ENCODE data around the gene ZNF800.

Gene ZNF800

DNA sequence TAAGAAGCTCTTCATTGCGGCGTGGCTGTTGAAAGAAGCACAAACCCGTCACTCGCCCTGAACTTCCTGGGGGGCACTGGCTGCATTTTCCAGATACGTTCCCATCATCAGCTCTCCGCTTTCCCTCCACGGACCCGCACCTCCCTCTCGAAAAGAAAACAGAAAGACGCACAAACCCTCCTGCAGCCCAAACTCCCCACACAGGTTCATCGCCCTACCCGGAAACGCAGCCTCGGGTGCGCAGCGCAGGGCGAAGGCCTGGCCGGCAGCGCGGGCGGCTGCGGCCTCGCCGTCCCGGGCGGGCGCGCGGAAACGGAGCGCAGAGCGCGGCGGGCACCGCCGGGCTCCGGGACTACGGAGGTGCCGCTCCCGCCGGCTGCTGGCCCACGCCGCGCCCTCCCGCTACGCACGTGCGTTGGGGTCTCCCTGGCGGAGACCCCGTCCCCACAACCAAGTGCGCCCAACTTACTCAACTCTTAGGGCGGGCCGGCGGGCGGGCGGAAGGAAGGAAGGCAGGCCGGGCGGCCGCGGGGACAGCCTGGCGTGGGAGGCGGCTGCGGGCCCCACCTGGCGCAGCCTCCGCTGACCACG lies 822 bp downstream of the ZNF800 start:
- 0 out of 2 replicates have a peak, but pooled peaks cover 2% of the 10 kb centered on the region for H3K4me1 ChIP-seq (ENCODE audit: control insufficient read depth, insufficient read depth, low read length)
- H3K9me3 ChIP-seq (ENCODE audit: control insufficient read depth, insufficient read depth, low read length) = no peaks in the 10 kb centered on the region
- no peak overlapping the region for H3K27ac ChIP-seq (ENCODE audit: low read length)
- no peak for DNase-seq (ENCODE audit: low read depth, low spot score)
- peaks cover 12% of the 10 kb centered on the region; the same call in 1 of the 2 replicates for H3K27me3 ChIP-seq (ENCODE audit: control insufficient read depth, insufficient read depth, low read length)
- WGBS (ENCODE audit: insufficient coverage, insufficient read length) = no CpG with 5 or more reads among the region's 66 CpGs
- peak overlapping the region; percentile 82; the same call in 1 of the 2 replicates for H3K4me3 ChIP-seq (ENCODE audit: low read length)
- H3K36me3 ChIP-seq (ENCODE audit: control insufficient read depth, insufficient read depth, low read length) = no peaks in the 10 kb centered on the region; the same call in 1 of the 2 replicates

DNA sequence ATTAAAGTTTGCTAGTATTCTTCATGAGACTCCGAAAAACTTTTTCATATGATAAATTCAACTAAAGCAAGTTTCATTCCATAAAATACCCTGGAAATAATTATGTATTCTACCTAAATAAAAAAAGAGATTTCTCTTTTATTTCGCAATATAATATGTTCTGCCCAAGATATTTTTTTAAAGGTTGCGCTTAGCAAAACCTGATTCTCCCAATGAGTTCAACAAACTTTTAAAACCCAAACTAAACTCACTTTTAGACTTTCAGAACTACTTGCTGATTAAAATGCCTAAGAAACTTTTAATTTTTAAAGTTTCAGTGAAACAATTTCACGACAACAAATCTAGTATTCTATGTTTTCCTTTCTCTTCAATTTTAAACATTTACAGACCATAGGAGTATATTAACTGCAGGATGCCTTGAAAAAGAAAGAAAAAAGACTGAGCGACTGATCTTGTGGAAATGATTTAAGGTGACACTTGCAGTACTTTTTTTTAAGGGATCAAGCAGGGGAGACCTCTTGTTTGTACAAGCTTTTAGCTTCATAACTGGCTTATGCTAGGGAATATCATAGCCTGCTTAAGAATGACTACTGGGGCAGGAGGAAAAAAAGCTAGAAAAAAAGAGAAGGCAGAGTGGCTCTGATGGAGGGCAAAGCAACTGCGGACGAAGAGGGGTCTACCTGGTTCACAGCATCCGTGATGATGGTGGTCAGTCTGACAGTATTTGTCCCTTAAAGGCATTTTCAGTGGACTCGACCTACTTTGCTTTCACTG lies 1.5 kb downstream of the ZNF800 start:
- no peaks in the 10 kb centered on the region for H3K9me3 ChIP-seq (ENCODE audit: control insufficient read depth, insufficient read depth, low read length)
- peak overlapping the region; percentile 82; the same call in 1 of the 2 replicates for H3K4me3 ChIP-seq (ENCODE audit: low read length)
- H3K27me3 ChIP-seq (ENCODE audit: control insufficient read depth, insufficient read depth, low read length) = peaks cover 12% of the 10 kb centered on the region; the same call in 1 of the 2 replicates
- WGBS (ENCODE audit: insufficient coverage, insufficient read length) = 100% methylated on average over 1 of the region's 9 CpGs
- H3K27ac ChIP-seq (ENCODE audit: low read length) = no peak overlapping the region
- H3K36me3 ChIP-seq (ENCODE audit: control insufficient read depth, insufficient read depth, low read length) = no peaks in the 10 kb centered on the region; the same call in 1 of the 2 replicates
- 0 out of 2 replicates have a peak, but pooled peaks cover 2% of the 10 kb centered on the region for H3K4me1 ChIP-seq (ENCODE audit: control insufficient read depth, insufficient read depth, low read length)
- DNase-seq (ENCODE audit: low read depth, low spot score) = no peak

DNA sequence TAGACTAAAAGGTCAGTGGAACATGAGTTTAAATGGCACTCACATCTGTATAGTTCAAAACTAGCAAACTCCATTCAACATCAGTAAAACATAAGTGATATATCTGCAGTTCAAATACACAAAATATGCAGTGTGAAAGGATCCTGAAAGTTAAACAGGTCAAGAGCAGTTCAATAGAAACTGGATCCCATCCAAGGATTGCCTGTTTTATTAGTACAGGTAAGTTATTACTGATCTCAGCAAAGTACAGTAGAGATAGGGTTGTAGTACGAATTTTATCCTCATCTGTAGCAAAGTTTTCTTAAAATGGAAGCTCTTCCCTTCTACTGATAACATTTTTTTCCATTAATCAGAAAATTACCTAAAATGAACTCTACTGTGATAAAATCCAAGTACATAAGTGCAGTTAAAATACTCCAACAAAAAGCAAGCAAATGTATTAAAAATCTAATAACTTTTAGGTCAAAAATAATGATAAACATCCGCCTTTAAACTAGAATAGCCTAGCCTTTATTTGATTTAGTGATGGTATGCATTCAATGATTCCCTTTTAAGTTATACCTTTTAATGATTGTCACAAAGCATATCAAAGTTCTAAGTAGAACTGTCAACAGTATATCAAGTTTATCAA lies 2.2 kb downstream of the ZNF800 start:
- Histone ChIP-seq H3K36me3 (ENCODE audit: control insufficient read depth, insufficient read depth, low read length) (no peaks in the 10 kb centered on the region; the same call in 1 of the 2 replicates), H3K27ac (ENCODE audit: low read length) (no peak overlapping the region), H3K4me1 (ENCODE audit: control insufficient read depth, insufficient read depth, low read length) (0 out of 2 replicates have a peak, but pooled peaks cover 2% of the 10 kb centered on the region), H3K4me3 (ENCODE audit: low read length) (no peak overlapping the region), H3K27me3 (ENCODE audit: control insufficient read depth, insufficient read depth, low read length) (peaks cover 12% of the 10 kb centered on the region; the same call in 1 of the 2 replicates), H3K9me3 (ENCODE audit: control insufficient read depth, insufficient read depth, low read length) (no peaks in the 10 kb centered on the region)
- WGBS (ENCODE audit: insufficient coverage, insufficient read length) = no CpG with 5 or more reads among the region's 2 CpGs
- DNase-seq (ENCODE audit: low read depth, low spot score) = no peak

DNA sequence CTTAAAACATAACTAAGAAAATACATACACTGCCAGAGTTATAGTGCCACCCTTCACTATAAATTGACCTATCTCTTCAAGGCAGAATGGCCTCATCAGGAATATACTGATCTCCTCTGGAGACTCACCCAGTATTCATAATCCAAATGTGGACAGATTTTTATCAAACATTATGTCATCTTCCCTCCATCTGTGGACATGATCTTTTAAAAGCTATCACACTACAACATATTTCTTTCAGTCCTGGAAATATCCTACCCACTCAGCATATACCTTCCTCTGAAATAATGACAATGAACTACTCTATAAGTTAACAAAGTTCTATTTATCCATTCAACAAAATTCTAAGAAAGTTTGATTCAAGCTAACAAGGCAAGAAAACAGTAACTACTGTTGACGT lies 3.2 kb downstream of the ZNF800 start:
- 0 out of 2 replicates have a peak, but pooled peaks cover 2% of the 10 kb centered on the region for H3K4me1 ChIP-seq (ENCODE audit: control insufficient read depth, insufficient read depth, low read length)
- DNase-seq (ENCODE audit: low read depth, low spot score) = no peak
- no peak overlapping the region for H3K27ac ChIP-seq (ENCODE audit: low read length)
- H3K36me3 ChIP-seq (ENCODE audit: control insufficient read depth, insufficient read depth, low read length) = no peaks in the 10 kb centered on the region; the same call in 1 of the 2 replicates
- no peak overlapping the region for H3K4me3 ChIP-seq (ENCODE audit: low read length)
- no peaks in the 10 kb centered on the region for H3K9me3 ChIP-seq (ENCODE audit: control insufficient read depth, insufficient read depth, low read length)
- no CpG with 5 or more reads among the region's 1 CpG for WGBS (ENCODE audit: insufficient coverage, insufficient read length)
- peaks cover 12% of the 10 kb centered on the region; the same call in 1 of the 2 replicates for H3K27me3 ChIP-seq (ENCODE audit: control insufficient read depth, insufficient read depth, low read length)

DNA sequence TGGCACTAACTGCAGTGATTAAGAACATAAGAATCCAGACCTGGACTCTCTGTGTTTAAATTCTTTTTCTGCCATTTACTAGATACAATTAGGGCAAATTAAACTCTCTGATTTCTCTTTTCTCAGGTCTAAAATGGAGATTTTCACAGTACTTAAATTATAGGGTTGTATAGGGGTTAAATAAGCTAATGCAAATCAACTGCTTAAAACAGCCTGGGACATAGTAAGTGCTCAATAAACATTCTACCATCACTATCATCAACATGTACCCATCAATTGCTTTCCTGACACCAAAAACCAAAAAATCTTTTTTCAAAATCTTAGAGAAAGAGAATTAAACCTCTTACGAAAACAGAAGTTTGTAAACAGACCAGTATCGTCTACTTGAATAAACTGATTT lies 4.5 kb downstream of the ZNF800 start:
- H3K27me3 ChIP-seq (ENCODE audit: control insufficient read depth, insufficient read depth, low read length) = peaks cover 5% of the 10 kb centered on the region; the same call in 1 of the 2 replicates
- DNase-seq (ENCODE audit: low read depth, low spot score) = no peak
- H3K36me3 ChIP-seq (ENCODE audit: control insufficient read depth, insufficient read depth, low read length) = no peaks in the 10 kb centered on the region; the same call in 1 of the 2 replicates
- 0 out of 2 replicates have a peak, but pooled peaks cover under 1% of the 10 kb centered on the region for H3K4me1 ChIP-seq (ENCODE audit: control insufficient read depth, insufficient read depth, low read length)
- H3K9me3 ChIP-seq (ENCODE audit: control insufficient read depth, insufficient read depth, low read length) = no peaks in the 10 kb centered on the region
- WGBS (ENCODE audit: insufficient coverage, insufficient read length) = no CpG with 5 or more reads among the region's 2 CpGs
- no peak overlapping the region for H3K27ac ChIP-seq (ENCODE audit: low read length)
- H3K4me3 ChIP-seq (ENCODE audit: low read length) = no peak overlapping the region

DNA sequence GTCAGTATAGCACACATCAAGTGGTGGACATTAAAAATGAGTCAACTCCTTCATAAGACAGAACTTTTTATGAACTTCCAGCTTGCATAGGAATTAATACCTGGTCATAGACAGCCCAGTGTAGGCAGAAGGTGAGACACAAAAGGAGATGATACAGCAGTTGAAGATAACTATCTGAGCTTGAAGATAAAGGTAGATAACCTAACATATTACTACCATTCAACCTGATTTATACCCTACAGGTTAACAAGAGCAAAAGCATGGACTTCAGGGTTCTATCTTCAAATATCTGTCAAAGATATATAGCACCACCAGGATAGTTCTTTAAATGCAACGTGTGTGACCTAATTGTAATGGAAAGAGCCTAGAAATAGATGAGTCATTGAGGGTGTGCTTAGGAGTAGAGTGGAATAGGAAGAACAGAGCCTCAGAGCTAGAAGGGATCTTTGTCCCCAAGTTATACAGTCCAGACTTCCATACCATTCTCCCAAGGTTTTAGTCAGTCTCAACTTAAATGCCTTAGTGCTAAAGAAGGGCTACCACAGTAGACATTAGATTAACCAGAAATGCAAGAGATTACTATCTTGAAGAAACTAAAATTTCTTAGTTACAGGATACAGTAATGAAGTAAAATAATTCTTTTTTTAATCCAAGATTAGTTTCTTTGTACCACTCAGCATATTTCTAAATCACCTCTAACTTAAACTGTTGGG lies 9.2 kb downstream of the ZNF800 start:
- no peak overlapping the region for H3K27ac ChIP-seq (ENCODE audit: low read length)
- H3K4me3 ChIP-seq (ENCODE audit: low read length) = no peak overlapping the region
- H3K9me3 ChIP-seq (ENCODE audit: control insufficient read depth, insufficient read depth, low read length) = no peaks in the 10 kb centered on the region
- DNase-seq (ENCODE audit: low read depth, low spot score) = no peak
- no CpG with 5 or more reads among the region's 1 CpG for WGBS (ENCODE audit: insufficient coverage, insufficient read length)
- no peaks in the 10 kb centered on the region for H3K36me3 ChIP-seq (ENCODE audit: control insufficient read depth, insufficient read depth, low read length)
- no peaks in the 10 kb centered on the region for H3K27me3 ChIP-seq (ENCODE audit: control insufficient read depth, insufficient read depth, low read length)
- H3K4me1 ChIP-seq (ENCODE audit: control insufficient read depth, insufficient read depth, low read length) = no peaks in the 10 kb centered on the region

DNA sequence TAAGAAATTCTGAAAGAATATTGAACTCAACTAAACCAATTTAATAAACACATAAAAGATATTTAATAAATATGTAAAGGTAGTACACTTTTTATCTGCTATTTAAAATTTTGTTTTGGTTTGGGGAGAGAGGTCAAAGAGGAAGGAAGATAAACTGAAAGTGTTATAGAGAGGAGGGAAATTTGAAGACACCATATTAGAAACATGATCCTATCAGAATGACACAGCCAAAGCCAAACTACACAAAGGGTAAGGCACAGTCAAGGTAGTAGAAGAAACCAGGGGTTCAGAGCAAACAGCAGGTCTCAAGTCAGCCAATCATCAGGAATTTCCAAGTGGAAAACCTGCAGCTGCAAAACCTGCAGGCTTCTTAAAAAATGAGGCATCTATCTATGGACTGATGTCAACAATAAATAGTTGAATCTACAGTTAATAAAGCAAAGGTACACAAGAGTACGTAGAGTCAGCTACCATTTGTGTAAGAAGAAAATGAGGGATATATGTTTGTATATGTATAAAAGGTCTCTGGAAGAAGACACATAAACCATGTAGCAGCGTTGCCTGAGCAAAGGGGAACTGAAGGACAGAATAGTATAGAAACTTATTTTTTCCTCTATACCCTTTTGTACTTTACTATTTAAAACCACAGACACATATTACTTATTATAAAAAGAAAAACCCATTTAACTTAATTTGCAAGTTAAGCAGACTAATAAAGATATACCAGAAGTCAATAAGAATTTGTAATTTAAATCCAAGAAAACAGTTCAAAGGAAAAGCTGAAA lies 10.0 kb downstream of the ZNF800 start:
- no CpG with 5 or more reads among the region's 2 CpGs for WGBS (ENCODE audit: insufficient coverage, insufficient read length)
- H3K36me3 ChIP-seq (ENCODE audit: control insufficient read depth, insufficient read depth, low read length) = no peaks in the 10 kb centered on the region
- no peak for DNase-seq (ENCODE audit: low read depth, low spot score)
- H3K4me3 ChIP-seq (ENCODE audit: low read length) = no peak overlapping the region
- H3K4me1 ChIP-seq (ENCODE audit: control insufficient read depth, insufficient read depth, low read length) = no peaks in the 10 kb centered on the region
- H3K9me3 ChIP-seq (ENCODE audit: control insufficient read depth, insufficient read depth, low read length) = no peaks in the 10 kb centered on the region
- no peaks in the 10 kb centered on the region for H3K27me3 ChIP-seq (ENCODE audit: control insufficient read depth, insufficient read depth, low read length)
- no peak overlapping the region for H3K27ac ChIP-seq (ENCODE audit: low read length)

DNA sequence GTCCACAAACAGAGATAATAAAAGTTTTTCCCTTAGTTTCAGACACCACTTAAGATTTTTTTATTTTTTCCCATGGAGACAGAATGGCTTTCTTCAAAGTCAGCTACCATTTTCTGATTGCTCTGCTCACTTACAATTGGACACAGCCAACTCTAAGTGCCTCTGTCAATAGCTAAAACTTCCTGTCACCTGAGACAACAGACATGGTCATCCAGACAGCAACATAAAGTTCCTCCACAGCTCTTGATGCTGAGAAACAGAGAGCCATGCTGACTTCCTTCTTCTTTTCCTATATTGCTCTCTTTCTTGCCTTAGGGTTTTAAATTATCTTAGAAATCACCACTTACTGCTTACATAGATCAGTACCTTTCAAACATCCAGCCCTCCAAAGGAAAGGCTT lies 12.0 kb downstream of the ZNF800 start:
- DNase-seq (ENCODE audit: low read depth, low spot score) = no peak
- no peaks in the 10 kb centered on the region for H3K36me3 ChIP-seq (ENCODE audit: control insufficient read depth, insufficient read depth, low read length)
- no peaks in the 10 kb centered on the region for H3K27me3 ChIP-seq (ENCODE audit: control insufficient read depth, insufficient read depth, low read length)
- H3K27ac ChIP-seq (ENCODE audit: low read length) = no peak overlapping the region
- no peak overlapping the region for H3K4me3 ChIP-seq (ENCODE audit: low read length)
- H3K4me1 ChIP-seq (ENCODE audit: control insufficient read depth, insufficient read depth, low read length) = no peaks in the 10 kb centered on the region
- H3K9me3 ChIP-seq (ENCODE audit: control insufficient read depth, insufficient read depth, low read length) = no peaks in the 10 kb centered on the region

DNA sequence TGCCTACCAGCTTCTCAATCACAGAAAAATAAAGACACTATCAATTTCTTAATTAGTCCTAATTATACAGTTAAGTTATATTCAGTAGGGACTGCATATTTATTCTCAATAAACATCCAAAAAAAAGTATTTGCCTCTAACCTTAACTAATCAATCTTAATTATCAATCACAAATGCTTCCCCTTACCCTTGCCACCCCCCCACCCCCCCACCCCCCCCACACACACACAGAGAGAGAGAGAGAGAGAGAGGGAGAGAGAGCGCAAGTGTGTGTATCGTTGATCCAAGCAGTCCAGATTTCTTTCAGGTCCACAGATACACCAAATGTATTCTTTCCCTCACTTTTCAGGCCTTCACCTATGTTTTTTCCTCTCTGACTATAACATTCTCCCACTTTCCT lies 12.9 kb downstream of the ZNF800 start:
- Histone ChIP-seq H3K4me3 (ENCODE audit: low read length) (no peak overlapping the region), H3K36me3 (ENCODE audit: control insufficient read depth, insufficient read depth, low read length) (no peaks in the 10 kb centered on the region), H3K27me3 (ENCODE audit: control insufficient read depth, insufficient read depth, low read length) (no peaks in the 10 kb centered on the region), H3K4me1 (ENCODE audit: control insufficient read depth, insufficient read depth, low read length) (no peaks in the 10 kb centered on the region), H3K9me3 (ENCODE audit: control insufficient read depth, insufficient read depth, low read length) (no peaks in the 10 kb centered on the region), H3K27ac (ENCODE audit: low read length) (no peak overlapping the region)
- DNase-seq (ENCODE audit: low read depth, low spot score) = no peak
- no CpG with 5 or more reads among the region's 2 CpGs for WGBS (ENCODE audit: insufficient coverage, insufficient read length)
